GM19043 (cell line): ENCODE data around the gene FSTL1.
"Not testable (repeated sequence)": the region's sequence is repeated elsewhere in the genome, so short reads cannot be mapped to it uniquely, and the experiment has no call there.

Experiments
- ATAC-seq: cut with Tn5 transposase; IDR thresholded peaks from one replicate; pipeline ENCODE4 v1.9.1; 2021; ENCODE audit warnings: low read depth; ENCODE audit not compliant: unreplicated experiment

FSTL1 gene

GRCh38 chr3:120418866-120419490 lies 31.8 kb downstream of the FSTL1 start:
- ATAC-seq, result peak; percentile 48

GRCh38 chr3:120418446-120418845 lies 32.3 kb downstream of the FSTL1 start:
- ATAC-seq, result no peak

GRCh38 chr3:120417272-120417911 lies 33.4 kb downstream of the FSTL1 start:
- ATAC-seq, result peak; percentile 100

GRCh38 chr3:120416868-120417267 lies 33.9 kb downstream of the FSTL1 start:
- ATAC-seq, result peak; percentile 6

GRCh38 chr3:120415756-120416155 lies 35.0 kb downstream of the FSTL1 start:
- ATAC-seq, result no peak

- ATAC-seq, result no peak
Measured at GRCh38 chr3:120410541-120410940, 40.3 kb downstream of the FSTL1 start.

- ATAC-seq, result no peak
Measured at GRCh38 chr3:120410116-120410515, 40.7 kb downstream of the FSTL1 start.

GRCh38 chr3:120407508-120408287 lies 43.1 kb downstream of the FSTL1 start:
- no peak for ATAC-seq

GRCh38 chr3:120404876-120405275 lies 45.9 kb downstream of the FSTL1 start:
- ATAC-seq, result no peak

- no peak for ATAC-seq
Measured at GRCh38 chr3:120402257-120402656, 48.5 kb downstream of the FSTL1 start.

- ATAC-seq, result peak; percentile 95
Measured at GRCh38 chr3:120399372-120399771, 51.4 kb downstream of the FSTL1 start.

GRCh38 chr3:120396469-120396868 lies 54.3 kb downstream of the FSTL1 start:
- no peak for ATAC-seq

- no peak for ATAC-seq
Measured at GRCh38 chr3:120394347-120394746, 56.4 kb downstream of the FSTL1 start.

- no peak for ATAC-seq
Measured at GRCh38 chr3:120393761-120394160, 57.0 kb downstream of the FSTL1 start.

- ATAC-seq, result no peak
Measured at GRCh38 chr3:120393243-120393642, 57.5 kb downstream of the FSTL1 start.

- no peak for ATAC-seq
Measured at GRCh38 chr3:120382941-120383447, 67.8 kb downstream of the FSTL1 start.

GRCh38 chr3:120381503-120381902 lies 69.3 kb downstream of the FSTL1 start:
- ATAC-seq, result no peak

- ATAC-seq, result not testable (repeated sequence)
Measured at GRCh38 chr3:120377948-120378347, 72.8 kb downstream of the FSTL1 start.

- no peak for ATAC-seq
Measured at GRCh38 chr3:120370463-120370862, 80.3 kb downstream of the FSTL1 start.

- ATAC-seq, result peak; percentile 84
Measured at GRCh38 chr3:120369037-120369467, 81.7 kb downstream of the FSTL1 start.

- ATAC-seq, result no peak
Measured at GRCh38 chr3:120368172-120368571, 82.6 kb downstream of the FSTL1 start.
